ENCODE results near the gene TEX44. TPM values are rescaled to one million over a fixed set of nuclear protein-coding genes. Genes with fewer than 3 reads are reported as not detected.

Gene TEX44
- total and polyA plus RNA-seq, 7 experiments from 2014 or later: not detected

- ChIA-PET POLR2A (no interaction called here), CTCF (no interaction called here)
- Histone ChIP-seq H3K36me3 (ENCODE audit: control insufficient read depth in 2 of 3, insufficient read depth in 3 of 3, low read length in 3 of 3) (no peaks in the 10 kb centered on the region), H3K27me3 (ENCODE audit: control insufficient read depth in 2 of 2, insufficient read depth in 2 of 2, low read length in 2 of 2) (no peaks in the 10 kb centered on the region), H3K27ac (ENCODE audit: low read depth, low read length) (no peak overlapping the region), H3K4me1 (ENCODE audit: control insufficient read depth in 2 of 2, insufficient read depth in 2 of 2, low read length in 2 of 2) (peaks cover 0 to 8% of the 10 kb centered on the region in 2 donors), H3K9me3 (ENCODE audit: control insufficient read depth in 2 of 3, low read length in 3 of 3) (no peaks in the 10 kb centered on the region), H3K4me3 (ENCODE audit: low read length) (no peak overlapping the region)
- Mint-ChIP-seq H3K9me3 (no peaks in the 10 kb centered on the region), H3K36me3 (peaks cover 0 to 2% (median 0%) of the 10 kb centered on the region in 5 donors), H3K27ac (peak overlapping the region in 1 of 9 donors; percentile 36), H3K4me3 (no peak overlapping the region), H3K27me3 (no peaks in the 10 kb centered on the region), H3K4me1 (peaks cover 8 to 26% (median 11%) of the 10 kb centered on the region in 7 donors)
- ATAC-seq (no peak), DNase-seq (no peak)
- intact Hi-C loops (cut with micrococcal nuclease): no loop called here
Observed at GRCh38 chr2:231640241-231640640, 47.6 kb downstream of the TEX44 start.

DNA sequence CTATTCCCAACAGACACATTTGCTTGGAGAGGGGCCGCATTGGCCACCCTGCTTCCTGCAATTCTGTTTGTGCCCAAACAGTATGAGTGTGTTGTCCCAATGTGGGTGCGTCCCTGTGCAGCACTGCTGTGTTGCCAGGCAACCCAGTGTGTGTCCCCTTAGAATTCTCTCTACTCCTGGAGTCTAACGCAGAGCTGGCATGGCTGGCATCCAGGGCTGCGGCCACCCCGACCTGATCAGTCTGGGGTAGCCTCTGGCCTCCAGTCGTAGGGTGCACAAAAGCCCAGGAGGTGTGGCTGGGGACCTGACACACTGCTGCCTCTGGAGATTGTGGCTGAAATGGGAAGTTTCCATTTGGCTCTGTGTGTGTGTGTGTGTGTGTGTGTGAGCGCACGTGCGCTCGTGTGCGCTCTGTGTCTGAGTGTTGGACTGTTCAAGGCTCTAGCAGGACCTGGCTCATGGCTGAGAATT lies 48.0 kb downstream of the TEX44 start:
- H3K36me3 Mint-ChIP-seq: peaks cover 0 to 2% (median 0%) of the 10 kb centered on the region in 5 donors
- intact Hi-C loops (cut with micrococcal nuclease): no loop called here
- H3K9me3 ChIP-seq (ENCODE audit: control insufficient read depth in 2 of 3, low read length in 3 of 3): no peaks in the 10 kb centered on the region
- H3K27me3 ChIP-seq (ENCODE audit: control insufficient read depth in 2 of 2, insufficient read depth in 2 of 2, low read length in 2 of 2): no peaks in the 10 kb centered on the region
- H3K4me3 Mint-ChIP-seq: peak overlapping the region in 1 of 10 donors; percentile 29
- ChIA-PET POLR2A (no interaction called here), CTCF (interaction anchor here (0.6 to 0.7 kb wide), 2 partner anchors 13 to 1635 kb away, joined by 3 to 6 read pairs; no protein-coding TSS in a partner anchor)
- DNase-seq: no peak
- no peaks in the 10 kb centered on the region for H3K27me3 Mint-ChIP-seq
- H3K4me1 Mint-ChIP-seq: peaks cover 8 to 26% (median 11%) of the 10 kb centered on the region in 7 donors
- ATAC-seq: peak; percentile 58
- H3K27ac Mint-ChIP-seq: peak overlapping the region in 1 of 9 donors; percentile 58
- no peaks in the 10 kb centered on the region for H3K36me3 ChIP-seq (ENCODE audit: control insufficient read depth in 2 of 3, insufficient read depth in 3 of 3, low read length in 3 of 3)
- peaks cover 0 to 8% of the 10 kb centered on the region in 2 donors for H3K4me1 ChIP-seq (ENCODE audit: control insufficient read depth in 2 of 2, insufficient read depth in 2 of 2, low read length in 2 of 2)
- H3K9me3 Mint-ChIP-seq: no peaks in the 10 kb centered on the region
- H3K27ac ChIP-seq (ENCODE audit: low read depth, low read length): no peak overlapping the region
- H3K4me3 ChIP-seq (ENCODE audit: low read length): no peak overlapping the region

- Mint-ChIP-seq H3K9me3 (no peaks in the 10 kb centered on the region), H3K27ac (peak overlapping the region in 8 of 9 donors; percentile 48 to 94 (median 64))
- intact Hi-C loops (cut with micrococcal nuclease): loop anchor here (1.0 to 2.0 kb wide), 3 partner anchors 19 to 30 kb away; no protein-coding TSS in a partner anchor
Observed at GRCh38 chr2:231642631-231643494, 50.2 kb downstream of the TEX44 start.

DNA sequence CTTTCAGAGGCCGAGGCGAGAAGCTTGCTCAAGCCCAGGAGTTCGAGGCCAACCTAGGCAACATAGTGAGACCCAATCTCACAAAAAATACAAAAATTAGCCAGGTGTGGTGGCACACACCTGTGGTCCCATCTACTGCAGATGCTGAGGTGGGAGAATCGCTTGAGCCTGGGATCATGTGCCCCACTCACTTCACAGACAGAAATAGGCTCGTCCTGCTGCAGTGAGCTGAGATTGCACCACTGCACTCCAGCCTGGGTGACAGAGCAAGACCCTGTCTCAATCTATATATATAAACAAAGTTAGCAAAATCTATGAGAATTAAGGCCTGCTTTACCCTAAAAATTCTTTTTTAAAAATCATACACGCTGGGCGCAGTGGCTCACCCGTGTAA lies 50.8 kb downstream of the TEX44 start:
- peaks cover 0 to 2% (median 0%) of the 10 kb centered on the region in 5 donors for H3K36me3 Mint-ChIP-seq
- Histone ChIP-seq H3K4me3 (ENCODE audit: low read length) (no peak overlapping the region), H3K4me1 (ENCODE audit: control insufficient read depth in 2 of 2, insufficient read depth in 2 of 2, low read length in 2 of 2) (peaks cover 0 to 8% of the 10 kb centered on the region in 2 donors), H3K27me3 (ENCODE audit: control insufficient read depth in 2 of 2, insufficient read depth in 2 of 2, low read length in 2 of 2) (no peaks in the 10 kb centered on the region), H3K27ac (ENCODE audit: low read depth, low read length) (no peak overlapping the region), H3K36me3 (ENCODE audit: control insufficient read depth in 2 of 3, insufficient read depth in 3 of 3, low read length in 3 of 3) (no peaks in the 10 kb centered on the region), H3K9me3 (ENCODE audit: control insufficient read depth in 2 of 3, low read length in 3 of 3) (no peaks in the 10 kb centered on the region)
- H3K4me1 Mint-ChIP-seq: peaks cover 8 to 40% (median 11%) of the 10 kb centered on the region in 7 donors
- intact Hi-C loops (cut with micrococcal nuclease): loop anchor here in 1 of 2 donors (2.0 kb wide), 1 partner anchor 31 kb away; no protein-coding TSS in a partner anchor
- DNase-seq: no peak
- ChIA-PET CTCF (interaction anchor here (2.0 kb wide), 1 partner anchor 32 kb away, joined by 4 read pairs; no protein-coding TSS in a partner anchor), POLR2A (no interaction called here)
- H3K27me3 Mint-ChIP-seq: no peaks in the 10 kb centered on the region
- no peak for ATAC-seq
- no peak overlapping the region for H3K4me3 Mint-ChIP-seq
- peak overlapping the region in 1 of 9 donors; percentile 94 for H3K27ac Mint-ChIP-seq
- H3K9me3 Mint-ChIP-seq: no peaks in the 10 kb centered on the region

More at GRCh38 chr2:231642631-231643494, 50.2 kb downstream of the TEX44 start:
- H3K36me3 Mint-ChIP-seq: peaks cover 0 to 2% (median 0%) of the 10 kb centered on the region in 5 donors
- H3K27me3 Mint-ChIP-seq: no peaks in the 10 kb centered on the region
- ATAC-seq (peak; percentile 79), DNase-seq (peak in 4 of 9 donors; percentile 16 to 78 (median 44))
- Histone ChIP-seq H3K27me3 (ENCODE audit: control insufficient read depth in 2 of 2, insufficient read depth in 2 of 2, low read length in 2 of 2) (no peaks in the 10 kb centered on the region), H3K4me3 (ENCODE audit: low read length) (peak overlapping the region; percentile 25), H3K27ac (ENCODE audit: low read depth, low read length) (no peak overlapping the region), H3K9me3 (ENCODE audit: control insufficient read depth in 2 of 3, low read length in 3 of 3) (no peaks in the 10 kb centered on the region), H3K36me3 (ENCODE audit: control insufficient read depth in 2 of 3, insufficient read depth in 3 of 3, low read length in 3 of 3) (no peaks in the 10 kb centered on the region), H3K4me1 (ENCODE audit: control insufficient read depth in 2 of 2, insufficient read depth in 2 of 2, low read length in 2 of 2) (peaks cover 0 to 8% of the 10 kb centered on the region in 2 donors)
- ChIA-PET CTCF (interaction anchor here (0.6 to 2.0 kb wide), 4 partner anchors 10 to 32 kb away, joined by 3 to 4 read pairs (median 4); no protein-coding TSS in a partner anchor), POLR2A (interaction anchor here (1.0 to 1.1 kb wide), 2 partner anchors 64 to 66 kb away, joined by 3 to 5 read pairs; partner anchors contain the start of gene PTMA)
- peak overlapping the region; percentile 33 to 84 (median 74) for H3K4me3 Mint-ChIP-seq
- peaks cover 8 to 39% (median 11%) of the 10 kb centered on the region in 7 donors for H3K4me1 Mint-ChIP-seq

Other genes starting within 250 kb of the TEX44 start
- gene B3GNT7, start 197.2 kb upstream of the TEX44 start, total RNA-seq: 1 to 10 TPM in 2 of 5 experiments, under 1 TPM in 2, not detected in 1; 0.24 to 5.6 (median 0.95) TPM
- not detected for gene B3GNT7, start 197.2 kb upstream of the TEX44 start, polyA plus RNA-seq
- 100 to 1,000 TPM; 411 to 647 (median 426) TPM for gene NCL, start 128.4 kb upstream of the TEX44 start, total RNA-seq
- 100 to 1,000 TPM; 470 to 662 TPM for gene NCL, start 128.4 kb upstream of the TEX44 start, polyA plus RNA-seq
- 1 to 10 TPM in 2 of 5 experiments, under 1 TPM in 1, not detected in 2; 0.72 to 7.0 (median 1.4) TPM for gene NMUR1, start 62.4 kb upstream of the TEX44 start, total RNA-seq
- gene NMUR1, start 62.4 kb upstream of the TEX44 start, polyA plus RNA-seq: not detected
- gene PTMA, start 115.7 kb downstream of the TEX44 start, total RNA-seq: 1,000 to 10,000 TPM; 1,211 to 1,988 (median 1,290) TPM
- gene PTMA, start 115.7 kb downstream of the TEX44 start, polyA plus RNA-seq: 1,000 to 10,000 TPM; 1,543 to 2,051 TPM
- 10 to 100 TPM; 14.3 to 35.7 (median 25.2) TPM for gene PDE6D, start 188.4 kb downstream of the TEX44 start, total RNA-seq
- gene PDE6D, start 188.4 kb downstream of the TEX44 start, polyA plus RNA-seq: 10 to 100 TPM; 52.1 to 55.3 TPM
- 10 to 100 TPM; 33.4 to 60.6 (median 50.6) TPM for gene COPS7B, start 193.6 kb downstream of the TEX44 start, total RNA-seq
- 10 to 100 TPM; 38.8 to 42.9 TPM for gene COPS7B, start 193.6 kb downstream of the TEX44 start, polyA plus RNA-seq

Measured in naive thymus-derived CD4-positive, alpha-beta T cell (primary cell).